HepG2 (cell line): ENCODE data around the gene FGFR2. TPM values are rescaled to one million over a fixed set of nuclear protein-coding genes. Genes with fewer than 3 reads are reported as not detected.

Experiments
- ATAC-seq: fragments of 200-7000 bp; cut with Tn5 transposase; 3 replicates; pipeline ENCODE4 v1.9.1; 2020; ENCODE audit warnings: mild to moderate bottlenecking, moderate library complexity
- BruUV-seq: library from RNA; stranded (reverse); fragments of 400-500 nt; replicated peaks from 2 replicates; lab custom pipeline; 2021; lab: Mats Ljungman, UMichigan
- CTCF ChIA-PET: fragments of 300-600 bp; formaldehyde crosslinking; extraction: SDS; loops from one replicate; lab custom pipeline; 2021; ENCODE audit warnings: low total read pairs, inconsistent platforms, low intra/inter-chr PET ratio; lab: Yijun Ruan, JAX
- POLR2A ChIA-PET: fragments of 350-600 bp; sonication (Branson Sonifier 250); formaldehyde crosslinking; loops from one replicate; lab custom pipeline; 2020; ENCODE audit warnings: antibody characterized with exemption, inconsistent platforms; lab: Yijun Ruan, JAX
- DNase-seq: peaks from one replicate; pipeline ENCODE4 v3.0.0-alpha.2; 2015; ENCODE audit warnings: low spot score
- FAIRE-seq: peaks from 3 replicates; lab custom pipeline; 2011; peaks lifted over from hg19 to GRCh38; lab: Jason Lieb, UNC
- H2AFZ ChIP-seq: one replicate; pipeline ENCODE4 v1.6.1; 2011; ENCODE audit warnings: low read length, inconsistent platforms
- H3K27ac ChIP-seq: fragments of 300-600 bp; 3 replicates; pipeline ENCODE4 v1.8.0; 2011; ENCODE audit warnings: mixed run types, mild to moderate bottlenecking, mixed read lengths, low read length, inconsistent platforms; ENCODE audit not compliant: insufficient read depth; ENCODE audit errors: extremely low read length
- H3K27me3 ChIP-seq, 2 experiments: fragments of 200-600 bp in 1 of 2; 2 replicates in 1 of 2; 3 replicates in 1 of 2; pipeline versions ENCODE4 v1.6.0 to v1.8.0; 2011; ENCODE audit warnings: low read length in 2 of 2, mild to moderate bottlenecking in 2 of 2, moderate library complexity in 2 of 2, inconsistent platforms in 1 of 2; ENCODE audit not compliant: insufficient read depth in 2 of 2, control insufficient read depth in 1 of 2
- H3K36me3 ChIP-seq, 2 experiments: fragments of 200-600 bp in 1 of 2; replicated peaks in 1 of 2; 2 replicates in 1 of 2; 3 replicates in 1 of 2; pipeline versions ENCODE4 v1.5.1 to v1.8.0; 2011; ENCODE audit warnings: low read length in 2 of 2, inconsistent platforms in 1 of 2; ENCODE audit not compliant: insufficient read depth in 2 of 2, control insufficient read depth in 1 of 2
- H3K4me1 ChIP-seq: 2 replicates; pipeline ENCODE4 v1.5.1; 2012; ENCODE audit warnings: low read length, inconsistent platforms; ENCODE audit not compliant: insufficient read depth
- H3K4me2 ChIP-seq: 2 replicates; pipeline ENCODE4 v1.6.0; 2011; ENCODE audit warnings: low read depth, low read length, inconsistent platforms
- H3K4me3 ChIP-seq, 3 experiments: fragments of 200-600 bp in 1 of 3; sonication (generic), shearing (Covaris generic) in 1 of 3; replicated peaks in 1 of 3; 2 replicates each; pipeline ENCODE4 v1.5.1; 2011 to 2016; ENCODE audit warnings: low read length in 3 of 3, inconsistent platforms in 2 of 3, low read depth in 2 of 3, mild to moderate bottlenecking in 2 of 3, control low read depth in 1 of 3, mixed read lengths in 1 of 3; ENCODE audit not compliant: insufficient read depth in 1 of 3
- H3K79me2 ChIP-seq: one replicate; pipeline ENCODE4 v1.6.1; 2011; ENCODE audit warnings: low read length, inconsistent platforms; ENCODE audit not compliant: insufficient read depth
- H3K9ac ChIP-seq: 2 replicates; pipeline ENCODE4 v1.6.0; 2011; ENCODE audit warnings: mild to moderate bottlenecking, low read depth, low read length, inconsistent platforms; ENCODE audit not compliant: insufficient read depth
- H3K9me3 ChIP-seq: 2 replicates; pipeline ENCODE4 v1.5.1; 2012; ENCODE audit warnings: mild to moderate bottlenecking, low read length
- H4K20me1 ChIP-seq: 2 replicates; pipeline ENCODE4 v1.6.0; 2011; ENCODE audit warnings: inconsistent platforms, mild to moderate bottlenecking, low read length, moderate library complexity; ENCODE audit not compliant: insufficient read depth
- DNMT1 ChIP-seq: sonication (generic); formaldehyde crosslinking; IDR thresholded peaks from 2 replicates; pipeline ENCODE4 v1.5.1; 2020; ENCODE audit warnings: mild to moderate bottlenecking, missing genetic modification reagents
- NFKB2 ChIP-seq: sonication (generic); formaldehyde crosslinking; IDR thresholded peaks from 2 replicates; pipeline ENCODE4 v1.4.0; 2020; ENCODE audit warnings: missing genetic modification reagents, borderline replicate concordance
- POLR2A ChIP-seq, 2 experiments: IDR thresholded peaks; 2 replicates each; pipeline ENCODE4 v1.6.1; 2011; ENCODE audit warnings: low read depth in 2 of 2, low read length in 2 of 2, mild to moderate bottlenecking in 1 of 2, moderate library complexity in 1 of 2; ENCODE audit not compliant: insufficient read depth in 1 of 2
- SATB2 ChIP-seq: sonication (generic); formaldehyde crosslinking; IDR thresholded peaks from 2 replicates; pipeline ENCODE4 v1.5.0; 2020; ENCODE audit warnings: missing genetic modification reagents
- TMF1 ChIP-seq: sonication (generic); formaldehyde crosslinking; IDR thresholded peaks from 2 replicates; pipeline ENCODE4 v1.8.1; 2022; ENCODE audit warnings: low read depth, missing genetic modification reagents
- XBP1 ChIP-seq: sonication (generic); formaldehyde crosslinking; IDR thresholded peaks from 2 replicates; pipeline ENCODE4 v1.5.0; 2020; ENCODE audit warnings: missing genetic modification reagents
- ZBTB1 ChIP-seq: sonication (generic); formaldehyde crosslinking; IDR thresholded peaks from 2 replicates; pipeline ENCODE4 v1.4.0; 2020; ENCODE audit warnings: missing genetic modification reagents, borderline replicate concordance
- ZBTB42 ChIP-seq: sonication (generic); formaldehyde crosslinking; IDR thresholded peaks from 2 replicates; pipeline ENCODE4 v1.5.0; 2020; ENCODE audit warnings: mild to moderate bottlenecking, missing genetic modification reagents
- ZNF296 ChIP-seq: sonication (generic); formaldehyde crosslinking; conservative IDR thresholded peaks from 2 replicates; pipeline ENCODE4 v1.5.0; 2020; ENCODE audit warnings: mild to moderate bottlenecking, missing genetic modification reagents
- ZNF564 ChIP-seq: sonication (generic); formaldehyde crosslinking; IDR thresholded peaks from 2 replicates; pipeline ENCODE4 v1.8.1; 2023; ENCODE audit warnings: mild to moderate bottlenecking, missing genetic modification reagents
- WGBS: methylation state at CpG from one replicate; pipeline ENCODE4 v1.1.6; 2017; ENCODE audit warnings: low lambda C conversion rate; 5-methylcytosine and 5-hydroxymethylcytosine counted together
- in situ Hi-C: cut with HindIII; loops from 2 replicates; pipeline ENCODE4 v1.10.0; 2017; ENCODE audit warnings: low pct_unique_long_range_greater_than_20kb; ENCODE audit not compliant: extremely low pct_ligation_motif_present
- intact Hi-C: fragments of 100-400 bp; cut with micrococcal nuclease; formaldehyde crosslinking; loops from one replicate; pipeline ENCODE4 v1.10.0; 2022; ENCODE audit not compliant: unreplicated experiment
- polyA plus RNA-seq, 8 experiments: library from polyadenylated mRNA; depleted of rRNA in 3 of 8; stranded (reverse) in 7 of 8; unstranded in 1 of 8; fragments of >200 nt; fragmentation: Illumina TruSeq in 4 of 8; extraction: Trizol in 4 of 8; gene quantifications; 2 replicates each; pipeline versions ENCODE4 v1.2.1 to v1.2.3, GENCODE V29; 2011 to 2016; ENCODE audit warnings: low read depth in 4 of 8, missing spikeins in 1 of 8, mixed read lengths in 1 of 8; ENCODE audit not compliant: insufficient read depth in 1 of 8
- total RNA-seq, 5 experiments: library from RNA; depleted of rRNA; stranded (reverse); fragments of >200 nt; fragmentation: Illumina TruSeq; extraction: Trizol; gene quantifications; 2 replicates each; pipeline ENCODE4 v1.2.3, GENCODE V29; 2016; ENCODE audit warnings: low read depth in 1 of 5
- TF ChIP-seq, protein P1 (sequence below): IDR thresholded peaks from 2 replicates; pipeline ENCODE4 v1.6.1; 2016; ENCODE audit warnings: missing genetic modification reagents, missing compliant biosample characterization
- TF ChIP-seq, protein P2 (sequence below): sonication (generic); formaldehyde crosslinking; IDR thresholded peaks from 2 replicates; pipeline ENCODE4 v1.5.0; 2020; ENCODE audit warnings: missing genetic modification reagents
- TF ChIP-seq, protein P3 (sequence below): sonication (generic); formaldehyde crosslinking; IDR thresholded peaks from 2 replicates; pipeline ENCODE4 v1.8.1; 2023; ENCODE audit warnings: mild to moderate bottlenecking, missing genetic modification reagents
- TF ChIP-seq, protein P4 (sequence below): sonication (generic); formaldehyde crosslinking; IDR thresholded peaks from 2 replicates; pipeline ENCODE4 v1.4.0; 2020; ENCODE audit warnings: missing genetic modification reagents

FGFR2 gene
- total and polyA plus RNA-seq, 2 of the 13 experiments (the other 11 are each of a cell fraction or from before 2014, with no cell fraction given): 1.6 to 2.6 TPM

DNA sequence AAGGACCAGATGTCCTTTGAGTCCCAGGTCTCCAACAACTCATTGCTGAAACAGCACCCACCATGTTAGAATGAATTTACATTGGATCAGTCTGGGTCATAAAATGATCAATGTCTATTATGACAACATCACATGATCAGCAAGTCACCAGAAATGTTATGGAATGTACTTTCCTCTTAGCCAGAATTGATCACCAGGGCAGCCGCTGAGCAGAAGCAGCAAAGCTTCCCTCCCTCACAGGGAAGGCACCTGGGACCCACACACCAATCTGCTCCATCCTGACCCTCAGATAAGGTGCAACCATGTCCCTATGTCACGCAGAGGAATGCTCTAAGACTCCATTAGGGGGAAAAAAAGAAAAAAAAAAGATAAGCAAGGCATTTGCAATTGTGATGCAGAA is 30.0 kb downstream of the FGFR2 start:
- DNase-seq: no peak
- CTCF ChIA-PET: no interaction called here
- no peak for FAIRE-seq
- WGBS: 74% methylated on average over 2 of the region's 2 CpGs
- Histone ChIP-seq H4K20me1 (no peaks in the 10 kb centered on the region), H3K27me3 (no peaks in the 10 kb centered on the region; a peak in 1 of 5 replicates), H3K9ac (no peak overlapping the region), H3K36me3 (no peaks in the 10 kb centered on the region), H3K4me2 (peak overlapping the region; percentile 67; the same call in 1 of the 2 replicates), H2AFZ (no peak overlapping the region), H3K4me1 (peaks cover 35% of the 10 kb centered on the region), H3K9me3 (no peaks in the 10 kb centered on the region), H3K79me2 (no peaks in the 10 kb centered on the region), H3K27ac (no peak overlapping the region), H3K4me3 (no peak overlapping the region)
- POLR2A ChIA-PET: no interaction called here
- intact Hi-C loops: no loop called here
- BruUV-seq: no TSS peak
- TF ChIP-seq, protein P1, sequence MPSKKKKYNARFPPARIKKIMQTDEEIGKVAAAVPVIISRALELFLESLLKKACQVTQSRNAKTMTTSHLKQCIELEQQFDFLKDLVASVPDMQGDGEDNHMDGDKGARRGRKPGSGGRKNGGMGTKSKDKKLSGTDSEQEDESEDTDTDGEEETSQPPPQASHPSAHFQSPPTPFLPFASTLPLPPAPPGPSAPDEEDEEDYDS: no peak
- TF ChIP-seq DNMT1 (CRISPR knock-in tag) (no peak), TMF1 (CRISPR knock-in tag) (no peak), ZNF564 (CRISPR knock-in tag) (no peak), ZBTB1 (CRISPR knock-in tag) (no peak), POLR2A (IDR thresholded peaks at IDR 0.05; ENCODE audit: insufficient read depth in 1 of 2, low read depth in 2 of 2, low read length in 2 of 2) (no peak), SATB2 (CRISPR knock-in tag) (no peak), XBP1 (CRISPR knock-in tag) (no peak), ZNF296 (CRISPR knock-in tag) (no peak), ZBTB42 (CRISPR knock-in tag) (no peak), NFKB2 (CRISPR knock-in tag) (no peak)
- TF ChIP-seq, protein P2, sequence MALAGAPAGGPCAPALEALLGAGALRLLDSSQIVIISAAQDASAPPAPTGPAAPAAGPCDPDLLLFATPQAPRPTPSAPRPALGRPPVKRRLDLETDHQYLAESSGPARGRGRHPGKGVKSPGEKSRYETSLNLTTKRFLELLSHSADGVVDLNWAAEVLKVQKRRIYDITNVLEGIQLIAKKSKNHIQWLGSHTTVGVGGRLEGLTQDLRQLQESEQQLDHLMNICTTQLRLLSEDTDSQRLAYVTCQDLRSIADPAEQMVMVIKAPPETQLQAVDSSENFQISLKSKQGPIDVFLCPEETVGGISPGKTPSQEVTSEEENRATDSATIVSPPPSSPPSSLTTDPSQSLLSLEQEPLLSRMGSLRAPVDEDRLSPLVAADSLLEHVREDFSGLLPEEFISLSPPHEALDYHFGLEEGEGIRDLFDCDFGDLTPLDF (CRISPR knock-in tag): no peak
- TF ChIP-seq, protein P3, sequence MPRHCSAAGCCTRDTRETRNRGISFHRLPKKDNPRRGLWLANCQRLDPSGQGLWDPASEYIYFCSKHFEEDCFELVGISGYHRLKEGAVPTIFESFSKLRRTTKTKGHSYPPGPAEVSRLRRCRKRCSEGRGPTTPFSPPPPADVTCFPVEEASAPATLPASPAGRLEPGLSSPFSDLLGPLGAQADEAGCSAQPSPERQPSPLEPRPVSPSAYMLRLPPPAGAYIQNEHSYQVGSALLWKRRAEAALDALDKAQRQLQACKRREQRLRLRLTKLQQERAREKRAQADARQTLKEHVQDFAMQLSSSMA (CRISPR knock-in tag): no peak
- TF ChIP-seq, protein P4, sequence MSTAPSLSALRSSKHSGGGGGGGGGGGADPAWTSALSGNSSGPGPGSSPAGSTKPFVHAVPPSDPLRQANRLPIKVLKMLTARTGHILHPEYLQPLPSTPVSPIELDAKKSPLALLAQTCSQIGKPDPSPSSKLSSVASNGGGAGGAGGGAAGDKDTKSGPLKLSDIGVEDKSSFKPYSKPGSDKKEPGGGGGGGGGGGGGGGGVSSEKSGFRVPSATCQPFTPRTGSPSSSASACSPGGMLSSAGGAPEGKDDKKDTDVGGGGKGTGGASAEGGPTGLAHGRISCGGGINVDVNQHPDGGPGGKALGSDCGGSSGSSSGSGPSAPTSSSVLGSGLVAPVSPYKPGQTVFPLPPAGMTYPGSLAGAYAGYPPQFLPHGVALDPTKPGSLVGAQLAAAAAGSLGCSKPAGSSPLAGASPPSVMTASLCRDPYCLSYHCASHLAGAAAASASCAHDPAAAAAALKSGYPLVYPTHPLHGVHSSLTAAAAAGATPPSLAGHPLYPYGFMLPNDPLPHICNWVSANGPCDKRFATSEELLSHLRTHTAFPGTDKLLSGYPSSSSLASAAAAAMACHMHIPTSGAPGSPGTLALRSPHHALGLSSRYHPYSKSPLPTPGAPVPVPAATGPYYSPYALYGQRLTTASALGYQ (CRISPR knock-in tag): no peak
- no peak for ATAC-seq
- in situ Hi-C loops: no loop called here
